ENCODE measurements around the gene SCAANT1.

SCAANT1 gene

DNA sequence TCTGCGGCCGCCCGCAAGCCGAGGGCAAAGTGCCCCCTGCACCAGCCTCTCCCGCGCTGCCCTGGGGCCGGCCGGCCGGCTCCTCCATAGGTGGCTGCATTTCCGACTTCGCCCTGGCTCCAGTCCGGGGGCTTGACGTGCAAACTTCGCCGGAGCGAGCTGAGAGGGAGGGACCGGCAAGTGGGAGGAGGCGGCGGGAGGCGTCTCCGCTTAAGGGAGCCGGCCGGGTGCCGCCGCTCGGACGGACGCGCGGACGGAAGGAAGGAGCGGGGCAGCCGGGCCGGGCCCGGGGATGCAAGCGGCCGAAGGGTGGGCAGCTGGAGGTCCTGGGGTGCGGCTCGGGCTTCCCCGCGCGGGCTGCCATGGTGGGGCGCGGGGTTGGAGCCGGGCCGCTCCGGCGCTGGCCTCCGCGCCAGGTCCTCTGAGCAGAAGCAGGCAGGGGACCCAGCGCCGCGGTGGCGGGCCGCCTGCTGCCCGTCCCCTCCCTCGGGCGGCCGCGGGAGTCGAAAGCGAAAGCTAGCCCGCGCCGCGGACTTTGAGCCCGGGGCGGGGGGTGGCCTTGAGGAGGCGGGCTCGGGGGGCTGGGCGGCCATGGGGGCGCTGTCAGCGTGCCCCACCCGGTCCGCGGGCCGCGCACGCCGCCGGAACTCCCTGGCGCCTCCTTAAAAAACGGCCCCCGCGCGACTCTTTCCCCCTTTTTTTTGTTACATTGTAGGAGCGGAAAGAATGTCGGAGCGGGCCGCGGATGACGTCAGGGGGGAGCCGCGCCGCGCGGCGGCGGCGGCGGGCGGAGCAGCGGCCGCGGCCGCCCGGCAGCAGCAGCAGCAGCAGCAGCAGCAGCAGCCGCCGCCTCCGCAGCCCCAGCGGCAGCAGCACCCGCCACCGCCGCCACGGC is at the start of gene SCAANT1:
TSS of gene SCAANT1 (minus strand) at position 511 of the 895 bp plus-strand sequence.
- peak; percentile 75 to 78 for DNase-seq

DNA sequence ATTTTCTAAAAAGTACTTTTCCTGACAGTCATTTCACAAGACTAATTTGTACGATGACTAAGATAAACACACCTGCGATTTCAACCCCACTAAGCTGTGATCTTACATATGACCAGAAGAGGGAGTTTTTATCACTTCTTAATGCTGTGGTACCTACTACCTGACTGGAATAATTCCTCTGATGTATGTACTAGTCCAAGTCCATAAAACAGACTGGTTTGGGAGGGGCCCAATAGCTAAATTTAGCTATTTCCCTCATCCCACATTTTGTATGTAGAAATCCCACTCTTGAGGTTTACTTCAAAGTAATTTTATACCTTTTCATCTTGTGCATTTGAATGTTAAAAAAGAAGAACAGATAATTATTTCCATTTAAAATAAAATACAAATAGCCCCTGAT is 49.7 kb upstream of the SCAANT1 start:
- DNase-seq: peak in 1 of 2 donors; percentile 37

GRCh38 chr3:63960048-63960711 is 48.0 kb upstream of the SCAANT1 start:
- DNase-seq: peak; percentile 46 to 61

- DNase-seq: no peak
These were observed 47.0 kb upstream of the SCAANT1 start for GRCh38 chr3:63959146-63959545.

GRCh38 chr3:63955830-63956545 is 43.8 kb upstream of the SCAANT1 start:
- DNase-seq: no peak

DNA sequence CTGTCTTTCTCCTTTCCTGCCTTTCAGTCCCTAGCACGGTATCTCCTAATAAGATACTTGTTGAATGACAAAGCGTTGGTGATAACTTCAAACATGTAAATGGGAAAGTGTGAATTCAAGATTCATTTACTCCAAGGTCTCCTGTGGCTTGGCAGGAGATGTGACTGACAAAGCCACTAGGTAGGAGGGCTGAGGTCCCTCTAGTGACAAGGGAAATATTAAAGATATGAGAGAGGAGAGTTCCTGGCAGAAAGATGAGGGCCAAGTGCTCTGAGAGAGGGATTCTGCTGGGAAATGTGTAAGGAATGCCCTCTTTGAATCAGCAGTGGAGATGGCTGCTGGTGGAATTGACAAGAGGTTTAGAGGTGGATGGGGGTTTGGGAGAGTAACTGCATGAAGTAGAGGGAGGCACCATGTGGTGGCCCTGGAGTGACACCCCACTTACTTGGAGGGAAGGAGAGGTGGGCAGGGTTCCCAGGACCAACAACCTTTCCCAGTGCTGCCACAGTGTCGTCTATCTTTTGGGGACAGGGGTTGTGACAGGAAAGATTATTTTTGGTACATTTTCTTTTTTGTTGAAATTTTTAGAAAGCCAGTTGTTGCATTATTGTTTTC is 43.0 kb upstream of the SCAANT1 start:
- DNase-seq: no peak

DNA sequence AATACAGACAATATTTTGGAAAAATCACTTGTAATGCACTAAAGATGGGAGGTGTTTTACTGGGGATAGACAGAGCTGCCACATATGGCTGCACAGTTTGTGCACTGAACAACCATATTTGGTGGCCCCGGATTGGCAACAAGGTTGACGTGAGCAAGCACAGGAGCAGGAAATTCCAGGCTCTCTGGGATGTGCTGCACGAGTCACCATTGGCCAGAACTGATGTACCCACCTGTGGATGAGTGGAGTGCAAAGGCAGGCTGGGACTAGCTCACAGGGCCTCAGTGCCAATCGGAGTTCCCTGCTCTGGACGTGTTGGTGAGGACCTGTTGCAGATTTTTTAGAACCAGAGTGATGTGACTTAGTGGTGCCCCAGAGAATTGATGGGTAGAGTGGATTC is 42.0 kb upstream of the SCAANT1 start:
- DNase-seq: no peak

GRCh38 chr3:63952248-63952594 is 40.0 kb upstream of the SCAANT1 start:
- no peak for DNase-seq

- DNase-seq: no peak
These were observed 39.5 kb upstream of the SCAANT1 start for GRCh38 chr3:63951492-63952247.

GRCh38 chr3:63950698-63951097 is 38.5 kb upstream of the SCAANT1 start:
- DNase-seq: peak; percentile 28 to 60

- peak in 1 of 2 donors; percentile 32 for DNase-seq
These were observed 36.8 kb upstream of the SCAANT1 start for GRCh38 chr3:63949005-63949404.

- DNase-seq: no peak
These were observed 35.4 kb upstream of the SCAANT1 start for GRCh38 chr3:63947594-63947993.

GRCh38 chr3:63946753-63947152 is 34.6 kb upstream of the SCAANT1 start:
- DNase-seq: no peak

GRCh38 chr3:63945558-63946096 is 33.4 kb upstream of the SCAANT1 start:
- no peak for DNase-seq

GRCh38 chr3:63943678-63944077 is 31.5 kb upstream of the SCAANT1 start:
- no peak for DNase-seq

GRCh38 chr3:63942528-63942927 is 30.3 kb upstream of the SCAANT1 start:
- DNase-seq: peak in 1 of 2 donors; percentile 37

GRCh38 chr3:63940389-63940757 is 28.2 kb upstream of the SCAANT1 start:
- DNase-seq: no peak

DNA sequence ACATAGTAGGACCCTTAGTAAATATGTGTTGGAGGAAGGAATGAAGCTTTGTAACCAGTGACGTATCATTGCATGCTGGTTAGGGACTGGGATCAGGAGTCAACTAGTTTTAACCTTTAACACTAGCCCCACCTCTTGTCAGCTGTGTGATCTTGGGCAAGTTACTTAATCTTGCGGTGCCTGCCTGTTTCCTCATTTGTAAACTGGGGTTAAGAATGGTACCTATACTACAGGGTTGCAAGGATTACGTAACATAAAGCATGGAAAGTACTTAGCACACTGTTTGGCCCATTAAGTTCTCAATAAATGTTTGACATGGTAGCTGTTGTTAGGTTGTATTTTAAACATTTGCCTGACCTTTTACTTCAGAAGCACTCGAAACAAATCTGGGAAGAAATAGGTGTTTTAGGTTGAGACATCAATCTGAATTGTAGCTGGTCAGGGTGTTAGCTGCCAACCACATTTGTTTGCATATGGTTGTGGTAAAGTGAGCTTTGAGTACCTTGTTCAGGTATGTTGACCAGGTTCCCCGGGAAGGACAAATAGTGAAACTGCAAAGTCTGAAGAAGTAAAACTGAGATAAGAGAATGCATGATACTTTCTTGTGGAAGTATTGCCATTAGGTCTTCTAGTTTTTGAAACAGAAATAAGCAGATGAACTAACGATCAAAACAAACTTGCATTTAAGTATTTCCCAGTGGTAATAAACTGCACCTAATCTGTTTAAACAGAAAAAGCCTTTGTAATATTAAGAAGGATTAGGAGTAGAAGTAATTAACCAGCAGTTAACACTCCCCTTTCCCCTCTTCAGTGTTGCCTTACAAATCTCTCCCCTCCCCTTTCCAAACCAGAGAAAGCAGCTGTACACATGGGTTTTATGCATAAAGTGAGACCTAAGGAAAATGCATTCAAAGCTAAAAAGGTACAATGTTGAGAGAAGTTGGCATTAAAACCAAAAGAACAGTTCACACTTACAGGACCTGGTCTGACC is 25.8 kb upstream of the SCAANT1 start:
- peak; percentile 47 to 69 for DNase-seq

DNA sequence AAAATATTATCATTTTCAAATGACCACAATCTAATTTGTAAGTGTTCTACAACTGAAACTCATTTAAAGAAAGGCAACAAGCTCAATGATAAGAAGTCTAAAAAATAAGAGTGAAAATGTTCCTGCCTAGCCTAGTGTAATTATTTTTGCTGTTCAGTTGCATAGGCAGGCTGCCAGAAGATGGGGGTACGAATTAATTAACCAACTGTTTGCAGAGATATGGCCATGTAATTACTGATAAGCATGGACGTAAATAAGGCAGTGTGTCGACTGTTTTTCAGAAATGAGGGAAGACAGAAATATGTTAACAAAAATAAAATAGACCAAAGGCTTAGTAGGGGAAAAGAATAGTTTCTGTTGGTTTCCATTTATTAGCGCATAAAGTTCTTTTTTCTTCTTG is 24.7 kb upstream of the SCAANT1 start:
- DNase-seq: no peak

GRCh38 chr3:63934041-63934866 is 22.1 kb upstream of the SCAANT1 start:
- peak; percentile 77 to 87 for DNase-seq
